ENCODE measurements around the gene TNIP1. TPM values are rescaled to one million over a fixed set of nuclear protein-coding genes. Genes with fewer than 3 reads are reported as not detected.
A peak's percentile ranks its signal among the peaks of the same experiment; 100 is the strongest.

TNIP1 gene
- total RNA-seq, 1 donor from 2014 or later: 65.6 TPM

DNA sequence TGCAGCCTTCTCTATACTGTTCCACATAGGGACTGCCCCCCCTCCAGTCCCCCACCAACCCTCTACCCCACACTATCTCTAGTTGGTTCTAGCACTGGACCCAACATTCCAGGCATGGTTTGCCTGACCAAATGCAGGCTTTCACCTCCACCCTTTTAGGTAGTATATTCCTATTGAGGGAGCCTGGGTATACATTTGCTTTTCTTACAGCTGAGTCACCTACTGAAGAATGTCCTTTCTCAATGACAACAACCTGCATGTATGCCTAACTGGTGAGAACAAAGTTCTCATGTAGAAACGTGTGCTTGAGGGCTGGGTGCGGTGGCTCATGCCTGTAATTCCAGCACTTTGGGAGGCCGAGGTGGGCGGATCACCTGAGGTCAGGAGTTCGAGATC, 8.2 kb downstream of the TNIP1 start:
- DNase-seq (ENCODE audit: low read depth): peak; percentile 95
- Histone ChIP-seq H3K27me3 (ENCODE audit: control insufficient read depth, insufficient read depth, low read length) (no peaks in the 10 kb centered on the region), H3K4me3 (ENCODE audit: low read depth, low read length) (no peak overlapping the region), H3K36me3 (ENCODE audit: control insufficient read depth, insufficient read depth, low read length) (peaks cover 20% of the 10 kb centered on the region)
- no peak for FAIRE-seq
- TF ChIP-seq, protein P1, sequence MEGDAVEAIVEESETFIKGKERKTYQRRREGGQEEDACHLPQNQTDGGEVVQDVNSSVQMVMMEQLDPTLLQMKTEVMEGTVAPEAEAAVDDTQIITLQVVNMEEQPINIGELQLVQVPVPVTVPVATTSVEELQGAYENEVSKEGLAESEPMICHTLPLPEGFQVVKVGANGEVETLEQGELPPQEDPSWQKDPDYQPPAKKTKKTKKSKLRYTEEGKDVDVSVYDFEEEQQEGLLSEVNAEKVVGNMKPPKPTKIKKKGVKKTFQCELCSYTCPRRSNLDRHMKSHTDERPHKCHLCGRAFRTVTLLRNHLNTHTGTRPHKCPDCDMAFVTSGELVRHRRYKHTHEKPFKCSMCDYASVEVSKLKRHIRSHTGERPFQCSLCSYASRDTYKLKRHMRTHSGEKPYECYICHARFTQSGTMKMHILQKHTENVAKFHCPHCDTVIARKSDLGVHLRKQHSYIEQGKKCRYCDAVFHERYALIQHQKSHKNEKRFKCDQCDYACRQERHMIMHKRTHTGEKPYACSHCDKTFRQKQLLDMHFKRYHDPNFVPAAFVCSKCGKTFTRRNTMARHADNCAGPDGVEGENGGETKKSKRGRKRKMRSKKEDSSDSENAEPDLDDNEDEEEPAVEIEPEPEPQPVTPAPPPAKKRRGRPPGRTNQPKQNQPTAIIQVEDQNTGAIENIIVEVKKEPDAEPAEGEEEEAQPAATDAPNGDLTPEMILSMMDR (IDR thresholded peaks at IDR 0.05; ENCODE audit: insufficient read depth, low read length, severe bottlenecking): no peak

DNA sequence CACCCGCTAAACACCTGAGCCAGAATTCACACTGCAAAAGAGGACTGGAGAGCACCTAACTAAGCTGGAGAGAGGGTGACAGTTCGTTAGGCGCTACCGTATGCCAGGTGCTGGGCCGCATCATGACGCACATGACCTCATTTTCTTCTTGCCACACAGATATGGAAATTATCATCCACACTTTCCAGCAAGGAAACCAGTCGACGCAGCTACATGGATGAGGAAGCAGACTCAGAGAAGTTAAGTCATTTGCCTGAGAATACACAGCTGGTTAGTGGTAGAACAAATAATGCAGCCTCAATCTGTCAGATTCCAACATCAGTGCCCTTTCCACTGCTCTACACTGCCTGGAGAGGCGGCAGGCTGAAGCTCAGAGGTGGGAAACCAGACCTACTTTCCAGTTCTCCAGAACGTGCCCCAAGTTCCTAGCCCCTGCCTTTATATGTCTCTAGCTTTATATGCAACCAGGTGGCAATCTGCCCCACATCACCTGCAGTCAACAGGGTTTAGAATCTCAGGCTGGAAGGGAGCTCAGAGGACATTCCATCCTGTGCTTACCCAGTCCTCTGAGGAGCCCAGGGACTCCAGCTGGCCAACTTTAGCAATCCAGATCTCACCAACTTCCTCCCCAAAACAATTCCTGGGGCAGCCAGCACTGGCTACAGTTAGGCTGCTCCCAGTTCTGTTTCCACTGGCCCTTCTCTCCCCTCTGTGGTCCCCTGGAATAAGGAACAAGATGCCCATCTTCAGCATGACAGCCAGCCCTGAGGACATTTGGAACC, 8.8 kb downstream of the TNIP1 start:
- no peaks in the 10 kb centered on the region for H3K27me3 ChIP-seq (ENCODE audit: control insufficient read depth, insufficient read depth, low read length)
- no peak overlapping the region for H3K4me3 ChIP-seq (ENCODE audit: low read depth, low read length)
- FAIRE-seq (no peak), DNase-seq (ENCODE audit: low read depth) (no peak)
- TF ChIP-seq, protein P1 (IDR thresholded peaks at IDR 0.05; ENCODE audit: insufficient read depth, low read length, severe bottlenecking): no peak
- peaks cover 21% of the 10 kb centered on the region for H3K36me3 ChIP-seq (ENCODE audit: control insufficient read depth, insufficient read depth, low read length)

DNA sequence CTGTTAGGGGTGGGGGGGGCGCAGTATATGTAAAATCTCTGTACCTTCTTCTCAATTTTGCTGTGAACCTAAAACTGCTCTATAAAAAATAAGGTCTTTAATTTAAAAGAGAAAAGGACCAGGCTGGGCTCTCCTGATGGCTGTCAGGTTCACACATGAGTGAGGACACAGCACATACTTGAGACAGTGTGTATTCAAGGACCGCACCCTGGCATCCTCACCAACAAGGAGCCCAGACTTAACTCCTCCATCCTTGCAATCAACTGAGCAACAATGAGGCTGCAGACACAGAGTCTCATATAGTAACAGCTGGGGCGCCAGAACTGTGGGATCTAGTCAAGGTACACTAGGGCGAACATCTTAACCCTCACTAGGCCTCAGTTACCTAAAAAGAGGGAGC, 9.8 kb downstream of the TNIP1 start:
- Histone ChIP-seq H3K36me3 (ENCODE audit: control insufficient read depth, insufficient read depth, low read length) (peaks cover 21% of the 10 kb centered on the region), H3K27me3 (ENCODE audit: control insufficient read depth, insufficient read depth, low read length) (no peaks in the 10 kb centered on the region), H3K4me3 (ENCODE audit: low read depth, low read length) (no peak overlapping the region)
- FAIRE-seq: no peak
- TF ChIP-seq, protein P1 (IDR thresholded peaks at IDR 0.05; ENCODE audit: insufficient read depth, low read length, severe bottlenecking): no peak
- no peak for DNase-seq (ENCODE audit: low read depth)

DNA sequence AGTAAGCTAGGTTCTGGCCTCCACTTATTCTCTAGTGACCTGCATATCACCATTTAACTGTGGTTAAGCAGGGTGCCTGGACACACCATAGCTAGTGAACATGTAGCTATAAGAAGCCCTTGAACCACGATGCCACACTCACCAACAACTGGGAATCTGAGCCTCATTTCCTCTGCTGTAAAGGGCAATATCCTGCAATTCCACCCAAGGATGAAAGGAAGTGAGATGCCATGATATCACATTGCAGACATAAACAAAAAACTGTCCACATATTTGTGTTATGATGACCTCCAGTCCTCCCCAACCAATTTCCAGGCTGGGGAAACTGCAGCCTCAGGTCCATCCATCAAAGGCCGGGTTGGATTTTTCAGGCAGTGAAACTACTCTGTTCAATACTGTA, 10.4 kb downstream of the TNIP1 start:
- FAIRE-seq (no peak), DNase-seq (ENCODE audit: low read depth) (no peak)
- Histone ChIP-seq H3K27me3 (ENCODE audit: control insufficient read depth, insufficient read depth, low read length) (no peaks in the 10 kb centered on the region), H3K4me3 (ENCODE audit: low read depth, low read length) (no peak overlapping the region), H3K36me3 (ENCODE audit: control insufficient read depth, insufficient read depth, low read length) (peaks cover 21% of the 10 kb centered on the region)
- TF ChIP-seq, protein P1 (IDR thresholded peaks at IDR 0.05; ENCODE audit: insufficient read depth, low read length, severe bottlenecking): no peak

DNA sequence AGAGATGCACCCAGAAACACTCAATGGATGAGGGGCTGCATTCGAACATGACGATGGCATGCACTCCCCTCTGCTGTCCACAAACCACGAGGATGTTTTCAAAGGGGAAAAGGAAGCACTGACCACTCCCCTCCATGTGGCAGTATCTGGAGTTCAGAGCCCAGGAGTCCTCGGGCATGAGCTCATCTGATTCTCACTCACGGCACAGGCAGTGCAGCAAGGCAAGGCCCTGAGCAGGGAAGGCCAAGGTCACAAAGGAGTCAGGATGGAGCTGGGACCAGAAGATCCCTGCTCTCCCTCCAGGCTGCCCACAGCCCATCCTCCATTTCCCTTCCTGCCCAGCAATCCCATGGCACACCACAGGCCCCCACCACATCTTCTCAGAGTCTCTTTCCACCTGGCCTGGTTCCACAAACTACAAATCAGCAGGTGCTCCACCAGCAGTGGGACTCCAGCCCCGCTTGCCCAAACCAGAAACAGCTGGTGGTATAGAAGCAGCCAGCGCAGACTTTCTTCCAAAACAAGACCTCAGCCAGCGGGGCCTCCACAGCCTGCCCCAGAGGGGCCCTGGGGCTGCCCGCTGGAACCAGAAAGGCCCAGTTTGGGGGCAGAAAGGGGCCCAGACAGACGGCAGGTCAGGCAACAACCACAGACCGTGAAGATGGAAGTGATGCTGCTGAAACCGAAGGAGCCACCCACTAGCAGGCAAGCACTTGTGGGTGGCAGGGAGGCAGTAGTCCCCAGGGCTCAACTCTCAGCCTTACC, 12.2 kb downstream of the TNIP1 start:
- FAIRE-seq (peak; percentile 40), DNase-seq (ENCODE audit: low read depth) (no peak)
- Histone ChIP-seq H3K4me3 (ENCODE audit: low read depth, low read length) (no peak overlapping the region), H3K27me3 (ENCODE audit: control insufficient read depth, insufficient read depth, low read length) (no peaks in the 10 kb centered on the region), H3K36me3 (ENCODE audit: control insufficient read depth, insufficient read depth, low read length) (peaks cover 26% of the 10 kb centered on the region)
- TF ChIP-seq, protein P1 (IDR thresholded peaks at IDR 0.05; ENCODE audit: insufficient read depth, low read length, severe bottlenecking): no peak
